HG03039 (cell line): ENCODE measurements around the gene RGS4.

ENCODE experiments used
- ATAC-seq: cut with Tn5 transposase; IDR thresholded peaks from one replicate; pipeline ENCODE4 v1.9.1; 2021; ENCODE audit warnings: mild to moderate bottlenecking, moderate library complexity; ENCODE audit not compliant: unreplicated experiment

Gene RGS4

DNA sequence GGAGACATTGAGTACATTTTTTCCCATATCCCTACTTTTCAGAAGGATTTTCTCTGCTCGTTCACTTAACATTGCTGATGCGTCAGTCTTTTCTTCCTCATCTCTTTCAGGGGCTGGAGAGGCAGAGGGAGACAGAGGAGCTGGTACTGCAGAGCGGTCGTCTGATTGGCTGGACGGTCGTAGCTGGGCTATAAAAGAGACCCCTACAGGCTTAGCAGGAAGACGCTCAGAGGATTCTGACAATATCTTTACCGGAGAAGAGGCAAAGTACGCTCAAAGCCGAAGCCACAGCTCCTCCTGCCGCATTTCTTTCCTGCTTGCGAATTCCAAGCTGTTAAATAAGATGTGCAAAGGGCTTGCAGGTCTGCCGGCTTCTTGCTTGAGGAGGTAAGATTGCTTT is at the start of gene RGS4:
TSS of gene RGS4 (plus strand) at position 220 of the 400 bp plus-strand sequence. CDS start at position 344, 124 bp downstream.
- ATAC-seq = no peak

DNA sequence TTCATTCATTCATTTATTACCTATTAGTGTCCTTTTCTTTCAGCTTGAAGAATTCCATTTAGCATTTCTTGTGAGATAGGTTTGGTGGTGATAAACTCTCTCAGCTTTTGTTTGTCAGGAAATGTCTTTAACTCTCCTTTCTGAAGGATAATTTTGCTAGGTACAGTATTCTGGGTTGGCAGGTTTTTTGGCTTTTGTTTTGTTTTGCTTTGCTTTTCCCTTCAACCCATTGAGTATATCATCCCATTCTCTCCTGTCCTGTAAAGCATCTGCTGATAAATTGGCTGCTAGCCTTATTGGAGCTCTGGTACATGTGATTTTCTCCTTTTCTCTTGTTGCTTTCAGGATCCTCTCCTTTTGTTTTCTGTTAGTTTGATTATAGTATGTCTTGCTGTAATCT is 47.0 kb upstream of the RGS4 start:
- ATAC-seq = no peak

DNA sequence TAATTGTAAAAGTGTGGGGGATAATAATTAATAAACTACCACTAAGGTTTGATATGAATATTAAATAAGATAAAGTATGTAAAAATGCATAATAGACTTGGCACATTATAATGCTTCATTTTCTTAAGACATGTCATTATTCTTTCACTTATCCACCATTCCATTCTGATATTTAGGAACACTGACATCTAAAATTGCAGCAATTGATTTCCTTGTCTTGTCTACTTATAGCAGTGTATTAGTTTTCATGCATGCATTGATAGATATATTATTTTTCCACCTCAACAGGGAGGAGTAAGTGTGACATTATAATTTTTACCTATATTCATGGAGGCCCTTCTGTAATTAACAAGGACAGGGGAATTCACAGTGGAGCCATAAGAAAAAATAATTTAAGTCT is 41.6 kb upstream of the RGS4 start:
- ATAC-seq = no peak

DNA sequence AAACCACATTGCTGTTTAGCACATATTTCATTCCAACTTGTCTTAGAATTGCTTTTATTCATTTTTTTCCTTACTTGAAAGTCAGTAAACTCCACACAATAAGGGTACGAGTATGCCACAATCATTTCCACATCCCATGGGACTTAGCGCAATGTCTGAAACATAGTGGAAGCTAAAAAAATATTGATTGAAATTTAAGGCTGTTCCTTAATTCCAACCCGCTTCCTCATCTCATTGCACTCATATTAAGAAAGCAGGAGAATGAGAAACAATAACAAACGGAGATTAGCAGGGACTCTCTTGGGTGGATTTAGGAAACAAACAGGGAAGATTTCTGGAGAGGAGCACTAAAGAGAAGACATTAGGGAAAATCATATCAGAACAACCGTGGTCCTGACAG is 39.3 kb upstream of the RGS4 start:
- no peak for ATAC-seq

DNA sequence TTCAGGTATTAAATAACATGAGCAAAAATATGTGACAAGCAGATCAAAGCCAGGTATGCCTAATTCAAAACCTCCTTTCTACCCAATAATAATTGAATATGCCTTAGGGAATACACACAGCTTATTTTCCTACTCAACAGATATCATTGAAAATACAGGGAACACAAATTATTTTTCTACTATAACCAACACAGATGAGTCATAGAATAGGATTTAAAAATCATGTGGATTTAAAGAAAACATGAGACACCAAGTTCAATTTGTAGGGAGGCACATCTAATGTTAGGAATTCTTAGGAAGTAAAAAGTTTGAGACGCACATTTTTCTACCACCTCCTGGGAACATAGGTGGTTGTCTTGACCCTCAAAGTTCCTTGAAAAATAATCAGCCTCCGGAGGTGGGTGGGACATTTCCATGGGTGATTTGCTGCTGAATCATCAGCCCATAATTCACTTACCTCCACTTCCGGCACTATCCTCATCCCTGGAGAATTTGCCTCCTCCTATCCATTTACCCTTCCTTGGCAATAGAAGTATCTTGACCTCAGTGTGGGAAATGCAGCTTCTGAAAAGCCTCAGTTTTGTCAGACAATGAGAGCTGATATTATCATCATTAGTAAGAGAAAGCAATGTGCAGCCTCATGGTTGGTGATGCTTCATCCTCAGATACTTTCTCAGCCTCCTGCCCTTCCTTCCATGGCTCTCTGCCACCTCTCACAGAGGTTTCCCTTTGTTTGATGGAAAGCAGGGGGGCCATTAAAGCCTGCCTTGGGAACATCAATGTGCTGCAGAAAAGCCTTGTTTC is 33.5 kb upstream of the RGS4 start:
- no peak for ATAC-seq

DNA sequence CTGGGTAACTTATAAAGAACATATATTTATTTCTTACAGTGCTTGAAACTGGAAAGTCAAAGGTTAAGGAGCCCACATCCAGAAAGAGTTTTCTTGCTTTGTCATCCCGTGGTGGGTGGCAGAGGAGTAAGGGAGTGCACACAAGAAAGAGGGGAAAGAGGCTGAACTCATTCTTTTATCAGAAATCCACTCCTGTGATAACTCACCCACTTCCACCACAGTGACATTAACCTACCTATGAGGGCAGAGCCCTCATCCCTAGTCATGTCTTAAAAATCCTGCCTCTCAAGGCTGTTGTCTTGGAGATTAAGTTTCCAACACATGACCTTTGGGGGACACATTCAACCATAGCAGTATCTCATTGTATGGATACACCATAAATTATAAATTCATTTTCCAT is 32.5 kb upstream of the RGS4 start:
- ATAC-seq = no peak

DNA sequence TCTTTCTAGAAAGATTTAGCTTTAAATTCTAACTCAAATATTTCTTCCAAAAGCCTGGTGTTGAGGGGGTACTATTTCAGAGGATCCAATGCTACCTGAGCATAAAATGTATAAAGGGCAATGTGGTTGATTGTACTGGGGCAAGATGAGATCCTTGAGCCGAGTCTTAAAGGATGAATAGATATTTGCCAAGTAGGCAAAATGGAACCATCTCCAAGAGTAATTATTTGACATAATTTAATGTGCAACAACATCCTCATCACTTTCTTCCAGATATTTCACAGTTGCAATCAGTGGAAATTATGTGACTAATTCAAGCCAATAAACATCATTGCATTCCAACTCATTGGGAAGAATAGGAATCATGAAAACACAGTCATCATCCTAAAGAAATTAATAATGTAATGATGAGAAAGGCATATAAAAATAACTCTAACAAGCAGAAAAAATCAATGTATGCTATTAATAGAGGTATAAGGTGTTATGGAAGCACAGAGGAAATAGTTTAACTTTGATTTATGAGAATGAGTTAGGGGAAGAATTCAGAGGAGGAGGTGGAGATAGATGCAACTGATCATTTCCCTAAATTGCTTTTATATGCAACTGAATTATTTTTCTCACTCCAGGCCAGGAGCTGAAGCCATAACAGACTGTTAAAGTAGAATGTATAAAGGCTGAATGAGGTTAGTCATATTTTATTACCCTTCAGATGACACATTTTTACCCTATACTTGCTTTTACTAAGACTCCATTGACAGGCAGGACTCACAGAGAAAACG is 30.0 kb upstream of the RGS4 start:
- no peak for ATAC-seq

DNA sequence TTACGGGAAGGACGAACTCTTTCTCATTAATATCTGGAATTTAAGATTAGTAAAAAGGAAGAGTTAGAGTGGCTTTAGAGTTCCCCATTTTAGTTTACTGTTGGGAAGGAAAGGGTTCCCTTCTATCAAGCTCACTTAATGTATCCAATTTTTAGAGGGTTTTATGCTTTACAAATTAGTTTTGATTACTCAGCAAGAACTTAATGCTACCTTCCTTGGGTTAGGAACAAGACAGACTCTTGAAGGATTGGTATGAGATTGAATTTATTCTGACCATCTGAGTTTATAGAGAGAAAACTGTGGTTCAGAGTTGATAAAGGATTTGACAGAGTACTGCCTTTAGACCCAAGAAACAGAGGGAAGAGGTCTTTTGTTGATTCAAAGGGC is 29.5 kb upstream of the RGS4 start:
- ATAC-seq = no peak

DNA sequence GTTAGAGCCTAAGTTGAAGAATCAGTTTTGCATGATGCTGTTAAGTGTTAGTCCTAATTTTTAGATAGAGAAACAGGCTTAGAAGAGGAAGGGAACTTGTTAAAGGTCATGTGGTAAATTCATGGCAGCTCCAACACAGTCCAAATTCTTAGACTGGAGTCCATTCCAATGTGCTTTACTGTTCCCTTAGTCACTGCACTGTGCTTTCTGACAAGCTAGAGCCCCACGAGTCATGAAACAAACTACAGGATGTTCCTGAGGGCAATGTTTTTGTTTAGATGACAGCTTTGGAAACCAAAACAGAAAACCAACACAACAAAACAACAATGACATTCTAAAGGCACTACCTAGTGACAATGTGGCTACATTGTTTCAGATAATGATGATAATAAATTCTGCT is 23.1 kb upstream of the RGS4 start:
- ATAC-seq = no peak

DNA sequence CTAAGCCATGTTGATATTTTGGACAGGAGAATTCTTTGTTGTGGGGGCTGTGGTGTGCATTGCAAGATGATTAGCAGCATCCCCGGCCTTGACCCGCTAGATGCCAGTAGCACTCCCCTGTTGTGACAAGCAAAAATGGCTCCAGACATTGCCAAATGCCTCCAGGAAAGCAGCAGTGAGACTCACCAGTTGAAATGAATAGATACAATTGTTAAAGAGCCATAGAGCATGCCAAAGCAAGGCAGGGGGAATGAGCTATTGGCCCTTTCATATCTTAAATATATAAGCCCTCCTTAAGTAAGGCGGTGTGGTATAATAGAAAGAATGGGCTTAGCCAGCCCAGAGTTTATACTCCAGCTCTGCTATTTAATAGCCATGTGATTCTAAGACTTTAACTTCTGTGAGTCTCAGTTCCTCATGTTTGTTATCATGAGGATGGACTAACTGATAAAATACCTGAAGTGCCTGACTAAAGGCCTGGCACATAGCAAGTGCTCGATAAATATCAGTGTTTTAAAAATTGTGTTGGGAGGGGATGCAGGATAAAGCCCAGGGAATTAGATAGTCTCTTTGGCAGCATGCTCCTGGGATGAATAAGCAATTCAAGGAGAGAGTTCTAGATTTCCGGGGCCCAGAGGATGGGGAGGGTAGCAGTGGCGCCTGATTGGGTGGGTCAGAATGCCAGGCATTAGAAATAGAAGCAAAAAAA is 21.1 kb upstream of the RGS4 start:
- ATAC-seq = no peak

DNA sequence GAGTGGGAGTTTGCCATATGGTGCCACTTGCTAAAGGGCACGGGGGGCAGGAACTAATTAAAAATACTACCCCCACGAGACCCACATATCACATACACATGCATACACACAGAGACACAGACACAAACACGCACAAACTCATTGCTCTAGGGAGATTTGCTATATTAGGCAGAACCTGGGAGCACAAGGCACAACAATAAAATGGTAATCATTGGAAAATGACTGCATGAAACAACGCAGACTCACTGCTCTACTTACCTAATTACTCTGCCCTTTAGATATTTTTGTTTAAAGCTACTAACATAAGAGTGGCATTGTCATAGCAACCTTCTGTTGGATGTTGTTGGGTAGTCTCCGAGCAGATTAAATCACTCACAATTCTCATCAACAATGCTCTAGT is 20.3 kb upstream of the RGS4 start:
- ATAC-seq = no peak

DNA sequence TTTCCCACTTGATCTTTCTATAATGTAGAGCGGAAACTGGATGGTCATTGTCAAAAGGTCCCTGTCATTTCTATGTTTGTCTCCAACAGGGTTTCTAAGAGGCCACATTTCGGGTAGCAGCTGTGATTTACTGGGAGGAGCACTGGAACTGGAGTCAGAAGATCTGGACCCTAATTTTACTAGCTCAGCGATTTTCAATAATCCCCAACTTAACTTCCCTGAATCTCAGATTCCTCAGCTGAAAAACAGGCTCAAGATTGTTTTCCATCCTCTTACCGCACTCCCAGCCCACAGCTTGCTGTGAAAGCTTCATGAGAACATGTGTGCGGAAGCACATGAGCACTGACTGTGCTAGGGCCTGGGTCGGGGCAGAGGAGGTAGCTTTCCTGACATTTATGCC is 19.9 kb upstream of the RGS4 start:
- no peak for ATAC-seq

DNA sequence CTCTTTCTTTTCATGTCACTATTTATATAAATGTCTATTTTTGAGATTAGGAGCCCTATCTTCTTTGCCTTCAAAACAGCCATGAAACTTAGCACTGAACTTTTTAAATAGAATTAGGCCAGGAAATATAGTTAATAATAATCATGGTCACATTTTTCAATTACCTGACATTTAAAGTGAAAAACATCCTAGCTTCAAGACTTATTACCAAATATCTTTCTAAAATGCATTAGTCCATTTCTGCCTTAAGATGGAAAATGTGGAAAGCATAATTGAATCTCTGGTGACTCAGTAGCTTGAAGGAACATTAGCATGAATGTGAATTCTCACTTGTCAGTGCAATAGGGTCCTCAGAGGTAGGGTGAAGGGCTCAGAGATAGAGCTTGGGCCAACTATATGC is 18.7 kb upstream of the RGS4 start:
- ATAC-seq = no peak

DNA sequence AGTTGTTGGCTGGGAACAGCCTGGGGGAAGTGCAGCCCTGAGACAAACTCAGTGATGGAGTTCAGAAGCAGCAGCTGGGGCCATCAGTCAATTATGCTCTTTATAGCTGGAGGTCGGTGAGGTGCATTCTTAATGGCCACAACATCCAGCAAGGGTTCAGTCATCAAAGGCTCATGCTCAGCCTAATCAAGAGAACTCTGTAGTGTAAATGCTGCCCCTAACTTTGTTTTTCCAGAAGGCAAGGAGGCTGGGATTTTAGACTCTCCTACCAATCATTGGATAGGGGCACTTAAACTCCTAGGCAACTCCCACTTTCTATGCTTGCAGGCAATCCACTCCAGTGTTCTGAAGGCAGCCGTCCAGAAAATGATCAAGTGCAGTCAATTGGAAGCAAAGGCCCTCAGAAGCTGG is 15.0 kb upstream of the RGS4 start:
- no peak for ATAC-seq

DNA sequence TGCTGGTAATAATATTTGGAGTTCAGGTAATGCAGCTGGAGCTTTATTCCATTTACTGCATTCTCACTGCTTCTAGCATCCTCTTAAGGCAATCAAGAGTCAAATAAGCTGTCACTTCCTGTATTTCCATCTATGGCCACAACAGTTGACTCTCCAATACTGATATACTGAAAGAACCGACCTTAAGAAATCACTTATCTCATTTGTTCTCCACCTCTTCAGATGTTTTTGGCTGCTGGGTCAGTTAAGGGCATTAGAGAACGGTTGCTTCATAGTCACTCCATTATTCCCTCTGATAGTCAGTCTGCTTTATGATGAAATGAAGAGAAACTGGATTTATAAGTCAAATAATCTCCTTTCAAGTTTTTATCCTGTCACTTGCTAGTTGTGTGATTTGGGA is 14.2 kb upstream of the RGS4 start:
- no peak for ATAC-seq

DNA sequence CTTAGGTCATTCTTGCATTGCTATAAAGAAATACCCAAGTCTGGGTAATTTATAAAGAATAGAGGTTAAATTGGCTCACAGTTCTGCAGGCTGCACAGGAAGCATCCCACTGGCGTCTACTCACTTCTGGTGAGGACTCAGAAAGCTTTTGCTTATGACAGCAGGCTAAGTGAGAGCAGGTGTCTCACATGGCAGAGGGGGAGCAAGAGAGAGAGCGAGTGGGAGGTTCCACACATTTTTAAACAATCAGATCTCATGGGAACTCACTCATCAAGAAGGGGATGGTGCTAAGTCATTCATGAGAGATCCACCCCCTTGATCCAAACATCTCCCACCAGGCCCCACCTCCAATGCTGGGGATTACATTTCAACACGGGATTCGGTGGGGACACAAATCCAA is 13.6 kb upstream of the RGS4 start:
- ATAC-seq = no peak

DNA sequence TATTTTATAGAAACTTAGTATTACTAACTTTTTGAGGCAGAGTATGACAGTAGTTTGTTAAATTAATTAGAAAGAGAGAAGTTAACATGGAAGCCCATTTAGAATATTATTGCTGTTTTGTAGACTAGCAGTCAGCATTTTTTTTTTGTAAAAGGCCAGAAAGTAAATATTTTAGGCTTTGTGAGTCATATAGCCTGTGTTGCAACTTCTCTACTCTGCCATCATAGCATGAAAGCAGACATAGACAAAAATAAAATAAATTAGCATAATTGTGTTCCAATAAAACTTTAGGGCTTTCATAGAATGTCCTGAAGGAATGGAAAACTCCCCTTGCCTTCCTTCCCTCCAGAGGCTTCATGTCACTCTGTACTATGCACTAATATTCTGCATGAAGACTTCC is 12.3 kb upstream of the RGS4 start:
- no peak for ATAC-seq

DNA sequence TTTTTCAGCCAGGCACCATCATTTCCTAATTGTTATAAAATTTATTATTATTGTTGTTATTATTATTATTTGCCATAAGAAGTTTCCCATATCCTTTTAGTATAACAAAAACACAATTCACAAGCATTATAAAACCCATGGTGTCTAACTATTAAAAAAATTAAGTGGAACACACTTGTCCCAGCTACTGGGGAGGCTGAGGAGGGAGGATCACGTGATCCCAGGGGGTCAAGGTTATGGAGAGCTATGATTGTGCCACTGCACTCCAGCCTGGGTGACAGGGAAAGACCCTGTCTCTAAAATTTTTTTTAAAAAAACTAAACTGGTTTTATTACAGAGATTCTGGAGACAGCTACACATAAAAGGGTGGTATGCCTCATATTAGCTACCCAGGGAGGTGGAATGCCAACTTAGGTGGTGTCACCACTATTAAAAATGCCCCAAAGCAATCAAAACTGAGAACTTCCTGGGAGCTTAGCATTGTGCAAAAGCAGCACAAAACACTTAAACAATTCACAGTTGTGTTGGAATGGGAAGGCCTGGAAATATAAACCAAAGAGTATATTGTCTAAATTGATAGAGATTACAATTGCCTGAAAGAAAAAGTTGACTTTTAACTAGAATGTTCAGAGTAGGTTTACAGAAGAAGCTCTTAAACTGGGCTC is 8.7 kb upstream of the RGS4 start:
- ATAC-seq = no peak

DNA sequence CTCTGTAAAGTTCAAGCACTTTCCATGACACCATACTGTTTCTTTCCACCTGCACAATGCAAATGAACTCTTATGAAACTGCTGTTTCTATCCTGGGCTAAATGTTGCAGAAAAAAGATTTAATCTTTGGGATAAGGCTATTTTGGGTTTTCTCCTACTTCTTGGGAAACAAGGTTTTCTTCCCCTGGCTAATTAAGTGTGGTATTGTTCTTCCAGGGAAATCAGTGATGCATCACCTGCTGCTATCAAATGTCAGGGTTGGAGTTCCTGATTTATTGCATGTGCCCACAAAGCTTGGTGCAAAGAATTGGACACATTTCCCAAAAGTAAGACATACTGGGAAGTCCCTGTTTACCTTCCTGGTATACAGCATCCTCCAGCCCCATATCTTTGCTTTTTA is 6.0 kb upstream of the RGS4 start:
- ATAC-seq = no peak

DNA sequence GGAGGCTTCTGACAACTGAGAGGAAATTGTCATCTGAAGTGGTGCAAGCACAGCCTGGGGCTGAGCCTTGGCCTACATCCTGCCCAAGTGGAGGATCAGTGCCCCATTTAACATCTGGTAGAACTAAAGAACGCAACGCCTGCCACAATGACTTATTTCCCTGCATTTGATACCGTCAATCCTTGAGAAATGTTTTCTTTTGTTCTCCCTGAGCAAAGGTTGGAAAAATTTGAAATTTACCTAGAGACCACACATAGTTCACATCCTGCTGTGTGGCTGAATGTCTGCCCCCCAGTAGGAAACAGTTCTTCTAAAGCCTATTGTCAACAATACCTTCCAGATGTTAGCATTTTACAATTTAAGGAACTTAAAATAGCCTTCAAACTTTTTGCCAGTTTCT is 5.6 kb upstream of the RGS4 start:
- ATAC-seq = no peak

DNA sequence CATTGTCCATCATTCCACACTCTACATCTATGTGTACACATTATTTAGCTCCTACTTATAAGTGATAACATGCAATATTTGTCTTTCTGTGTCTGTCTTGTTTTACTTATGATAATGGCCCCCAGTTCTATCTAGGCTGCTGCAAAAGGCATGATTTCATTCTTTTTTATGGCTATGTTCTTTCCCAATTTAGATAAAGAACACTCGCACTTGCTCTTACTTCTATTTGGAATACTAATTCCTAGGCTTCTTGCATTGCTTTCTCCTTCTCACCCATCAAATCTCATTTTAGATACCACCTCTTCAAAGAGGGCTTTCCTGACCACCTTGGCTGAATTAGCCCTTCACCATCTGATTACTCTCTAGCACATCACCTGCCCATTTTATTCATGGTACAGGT is 3.0 kb upstream of the RGS4 start:
- no peak for ATAC-seq
